Measurements from ENCODE around the gene P3R3URF. TPM values are rescaled to one million over a fixed set of nuclear protein-coding genes. Genes with fewer than 3 reads are reported as not detected.

Gene P3R3URF
- total and polyA plus RNA-seq, 9 of the 15 experiments (the other 6 are each of a cell fraction or from before 2014, with no cell fraction given): not detected

- DNase-seq (ENCODE audit: extremely low read depth in 1 of 4, low spot score in 3 of 4): no peak
- no peaks in the 10 kb centered on the region for H3K27me3 ChIP-seq (ENCODE audit: control insufficient read depth in 2 of 2, insufficient read depth in 2 of 2, low read length in 2 of 2)
- H3K4me1 ChIP-seq (replicated peaks in 1 of 2; ENCODE audit: control insufficient read depth in 2 of 2, insufficient read depth in 2 of 2, low read length in 2 of 2): peaks cover 9 to 19% of the 10 kb centered on the region in 2 experiments
- H3K4me3 ChIP-seq: no peak overlapping the region
- ChIA-PET POLR2A (interaction anchor here (0.9 kb wide), 1 partner anchor 16 kb away, joined by 3 read pairs; no protein-coding TSS in a partner anchor), CTCF (ENCODE audit: low intra/inter-chr PET ratio) (no interaction called here)
- no peaks in the 10 kb centered on the region for H3K9me1 ChIP-seq (ENCODE audit: control insufficient read depth, insufficient read depth, low read length)
- no peak overlapping the region for H3K9ac ChIP-seq (ENCODE audit: insufficient read depth in 1 of 2, low read depth in 2 of 2, low read length in 2 of 2)
- H4K20me1 ChIP-seq (replicated peaks; ENCODE audit: control insufficient read depth, insufficient read depth, low read length): no peaks in the 10 kb centered on the region
- in situ Hi-C loops (cut with MboI): no loop called here
- WGBS (ENCODE audit: insufficient coverage, low coverage, missing lambda C conversion rate): 50% methylated on average over 2 of the region's 2 CpGs
- H3K27ac ChIP-seq (ENCODE audit: extremely low read depth, low read depth, low read length): no peak overlapping the region
- no peak overlapping the region for H3K4me2 ChIP-seq (ENCODE audit: insufficient read depth, low read length)
- no peaks in the 10 kb centered on the region for H3K36me3 ChIP-seq (ENCODE audit: control insufficient read depth, insufficient read depth, low read length)
- intact Hi-C loops (cut with micrococcal nuclease): no loop called here
- TF ChIP-seq NR2F6 (CRISPR knock-in tag; IDR thresholded peaks at IDR 0.05) (no peak), GABPB2 (CRISPR knock-in tag; conservative IDR thresholded peaks at IDR 0.05) (no peak), RBM15 (IDR thresholded peaks at IDR 0.05; ENCODE audit: insufficient read depth, low read length) (no peak), MTA3 (IDR thresholded peaks at IDR 0.05; ENCODE audit: borderline replicate concordance) (no peak), GMEB1 (CRISPR knock-in tag; IDR thresholded peaks at IDR 0.05) (no peak), THRB (CRISPR knock-in tag; conservative IDR thresholded peaks at IDR 0.05) (no peak), CTCF (IDR thresholded peaks at IDR 0.05 in 2 of 3, conservative IDR thresholded peaks at IDR 0.05 in 1 of 3; ENCODE audit: insufficient read depth in 2 of 3, low read depth in 1 of 3, low read length in 3 of 3) (no peak), HMBOX1 (IDR thresholded peaks at IDR 0.05) (no peak), YY1 (IDR thresholded peaks at IDR 0.05; ENCODE audit: borderline replicate concordance in 1 of 3, control insufficient read depth in 1 of 3, extremely low read depth in 1 of 3, insufficient read depth in 3 of 3, insufficient read length in 1 of 3, insufficient replicate concordance in 2 of 3, low read depth in 1 of 3, low read length in 2 of 3) (no peak), MBD1 (CRISPR knock-in tag; IDR thresholded peaks at IDR 0.05) (no peak), POLR3A (IDR thresholded peaks at IDR 0.05; ENCODE audit: borderline replicate concordance, extremely low read depth, insufficient read depth, insufficient read length) (no peak), SMAD2 (IDR thresholded peaks at IDR 0.05; ENCODE audit: low read depth, low read length) (no peak)
- no peak for FAIRE-seq
- no peaks in the 10 kb centered on the region for H3K9me3 ChIP-seq (replicated peaks; ENCODE audit: control insufficient read depth, insufficient read depth, low read depth, low read length)
- ATAC-seq: no peak
- H3K79me2 ChIP-seq (ENCODE audit: control insufficient read depth, insufficient read depth, low read length): no peaks in the 10 kb centered on the region
- no peak overlapping the region for H2AFZ ChIP-seq (ENCODE audit: low read depth, low read length)
- BruUV-seq (replicated peaks): no TSS peak
Observed at GRCh38 chr1:46206399-46206798, 30.1 kb upstream of the P3R3URF start.
